GM19023 (cell line): Measurements from ENCODE around the gene DHCR7.

Experiments used
- ATAC-seq: cut with Tn5 transposase; IDR thresholded peaks from one replicate; pipeline ENCODE4 v1.9.1; 2021; ENCODE audit warnings: mild to moderate bottlenecking, moderate library complexity; ENCODE audit not compliant: unreplicated experiment

The DHCR7 gene

GRCh38 chr11:71481101-71481960 lies 33.1 kb upstream of the DHCR7 start:
- ATAC-seq, result no peak

- no peak for ATAC-seq
Observed at GRCh38 chr11:71478528-71478840, 30.3 kb upstream of the DHCR7 start.

- ATAC-seq, result no peak
Observed at GRCh38 chr11:71477641-71478527, 29.7 kb upstream of the DHCR7 start.

GRCh38 chr11:71476926-71477640 lies 28.9 kb upstream of the DHCR7 start:
- no peak for ATAC-seq

- ATAC-seq, result no peak
Observed at GRCh38 chr11:71476031-71476430, 27.8 kb upstream of the DHCR7 start.

- no peak for ATAC-seq
Observed at GRCh38 chr11:71474771-71475483, 26.7 kb upstream of the DHCR7 start.

- ATAC-seq, result no peak
Observed at GRCh38 chr11:71474141-71474770, 26.1 kb upstream of the DHCR7 start.

GRCh38 chr11:71473793-71474080 lies 25.5 kb upstream of the DHCR7 start:
- no peak for ATAC-seq

GRCh38 chr11:71472941-71473792 lies 25.0 kb upstream of the DHCR7 start:
- no peak for ATAC-seq

- no peak for ATAC-seq
Observed at GRCh38 chr11:71472357-71472885, 24.2 kb upstream of the DHCR7 start.

GRCh38 chr11:71470946-71471345 lies 22.8 kb upstream of the DHCR7 start:
- no peak for ATAC-seq

- no peak for ATAC-seq
Observed at GRCh38 chr11:71467164-71467563, 19.0 kb upstream of the DHCR7 start.

- no peak for ATAC-seq
Observed at GRCh38 chr11:71466358-71466757, 18.2 kb upstream of the DHCR7 start.

GRCh38 chr11:71465054-71465453 lies 16.9 kb upstream of the DHCR7 start:
- ATAC-seq, result no peak

GRCh38 chr11:71463331-71464211 lies 15.4 kb upstream of the DHCR7 start:
- no peak for ATAC-seq

GRCh38 chr11:71462726-71463125 lies 14.5 kb upstream of the DHCR7 start:
- ATAC-seq, result no peak

- no peak for ATAC-seq
Observed at GRCh38 chr11:71461696-71462095, 13.5 kb upstream of the DHCR7 start.

GRCh38 chr11:71459767-71460320 lies 11.7 kb upstream of the DHCR7 start:
- no peak for ATAC-seq
